Mesendoderm (in vitro differentiated cells): ENCODE data around the gene CNKSR2.

Experiments
- DNase-seq: peaks from one replicate; pipeline ENCODE4 v3.0.0; 2013
- H2AK5ac ChIP-seq: 2 replicates; pipeline ENCODE4 v1.6.1; 2013; ENCODE audit warnings: low read length, inconsistent platforms
- H2BK120ac ChIP-seq: 2 replicates; pipeline ENCODE4 v1.6.1; 2013; ENCODE audit warnings: low read depth, mild to moderate bottlenecking, low read length, moderate library complexity, mixed read lengths
- H2BK15ac ChIP-seq: replicated peaks from 2 replicates; pipeline ENCODE4 v1.6.1; 2013; ENCODE audit warnings: low read depth, mild to moderate bottlenecking, moderate library complexity
- H2BK5ac ChIP-seq: 2 replicates; pipeline ENCODE4 v1.6.1; 2013; ENCODE audit warnings: low read length, inconsistent platforms
- H3K18ac ChIP-seq: 2 replicates; pipeline ENCODE4 v1.6.1; 2013; ENCODE audit warnings: mild to moderate bottlenecking, low read length, mixed read lengths
- H3K23ac ChIP-seq: one replicate; pipeline ENCODE4 v1.6.1; 2013; ENCODE audit warnings: low read length
- H3K27ac ChIP-seq: 2 replicates; pipeline ENCODE4 v1.5.1; 2013; ENCODE audit warnings: low read depth, mild to moderate bottlenecking, inconsistent platforms, low read length, moderate library complexity
- H3K27me3 ChIP-seq: 2 replicates; pipeline ENCODE4 v1.6.1; 2013; ENCODE audit warnings: low read length, control low read depth, mild to moderate bottlenecking, inconsistent platforms; ENCODE audit not compliant: insufficient read depth, poor library complexity
- H3K36me3 ChIP-seq: 2 replicates; pipeline ENCODE4 v1.6.1; 2013; ENCODE audit warnings: low read length, inconsistent platforms; ENCODE audit not compliant: control insufficient read depth, insufficient read depth
- H3K4ac ChIP-seq: one replicate; pipeline ENCODE4 v1.6.1; 2013; ENCODE audit warnings: low read depth, mild to moderate bottlenecking, low read length, moderate library complexity
- H3K4me1 ChIP-seq: 2 replicates; pipeline ENCODE4 v1.6.1; 2013; ENCODE audit warnings: low read depth, low read length, inconsistent platforms; ENCODE audit not compliant: control insufficient read depth
- H3K4me2 ChIP-seq: 2 replicates; pipeline ENCODE4 v1.6.1; 2013; ENCODE audit warnings: low read length
- H3K4me3 ChIP-seq: 2 replicates; pipeline ENCODE4 v1.5.1; 2013; ENCODE audit warnings: mild to moderate bottlenecking, low read length
- H3K56ac ChIP-seq: one replicate; pipeline ENCODE4 v1.6.1; 2013; ENCODE audit warnings: low read length
- H3K79me1 ChIP-seq: 2 replicates; pipeline ENCODE4 v1.6.1; 2013; ENCODE audit warnings: low read length, inconsistent platforms
- H3K79me2 ChIP-seq: 2 replicates; pipeline ENCODE4 v1.6.1; 2013; ENCODE audit warnings: mild to moderate bottlenecking, low read length; ENCODE audit not compliant: control insufficient read depth, insufficient read depth
- H3K9ac ChIP-seq: 2 replicates; pipeline ENCODE4 v1.6.1; 2013; ENCODE audit warnings: low read length, inconsistent platforms
- H4K5ac ChIP-seq: one replicate; pipeline ENCODE4 v1.6.1; 2013; ENCODE audit warnings: low read length
- H4K8ac ChIP-seq: one replicate; pipeline ENCODE4 v1.6.1; 2013; ENCODE audit warnings: low read depth, mild to moderate bottlenecking, control low read depth, low read length, moderate library complexity
- WGBS: extraction: QIAGEN DNeasy Blood & Tissue Kit; methylation state at CpG from one replicate; pipeline ENCODE4 v1.1.7; 2013; ENCODE audit warnings: low lambda C conversion rate, missing lambda C conversion rate; ENCODE audit not compliant: insufficient coverage; ENCODE audit errors: extremely low coverage; 5-methylcytosine and 5-hydroxymethylcytosine counted together

Gene CNKSR2

GRCh38 chrX:21639775-21640174, 265.6 kb downstream of the CNKSR2 start:
- H3K4me1 ChIP-seq, result no peaks in the 10 kb centered on the region
- H3K4ac ChIP-seq, result no peak overlapping the region
- no peak overlapping the region for H2BK15ac ChIP-seq
- H3K4me2 ChIP-seq, result no peak overlapping the region
- no peak overlapping the region for H2BK5ac ChIP-seq
- H4K5ac ChIP-seq, result no peak overlapping the region
- DNase-seq, result peak; percentile 7
- no peak overlapping the region for H3K56ac ChIP-seq
- H3K36me3 ChIP-seq, result no peaks in the 10 kb centered on the region
- H3K4me3 ChIP-seq, result no peak overlapping the region
- no peak overlapping the region for H3K27ac ChIP-seq
- H3K9ac ChIP-seq, result no peak overlapping the region
- no peak overlapping the region for H4K8ac ChIP-seq
- no peak overlapping the region for H2AK5ac ChIP-seq
- H3K79me1 ChIP-seq, result no peaks in the 10 kb centered on the region
- no peaks in the 10 kb centered on the region for H3K27me3 ChIP-seq
- no CpG with 5 or more reads among the region's 3 CpGs for WGBS
- H2BK120ac ChIP-seq, result no peak overlapping the region
- H3K18ac ChIP-seq, result no peak overlapping the region
- no peak overlapping the region for H3K23ac ChIP-seq
- H3K79me2 ChIP-seq, result no peaks in the 10 kb centered on the region

GRCh38 chrX:21645431-21645830, 271.2 kb downstream of the CNKSR2 start:
- Histone ChIP-seq H2BK120ac (no peak overlapping the region), H3K27ac (no peak overlapping the region), H3K79me2 (no peaks in the 10 kb centered on the region), H3K18ac (no peak overlapping the region), H3K4me2 (no peak overlapping the region), H3K4ac (no peak overlapping the region), H2BK5ac (no peak overlapping the region), H3K79me1 (no peaks in the 10 kb centered on the region), H3K23ac (no peak overlapping the region), H4K5ac (no peak overlapping the region), H2BK15ac (no peak overlapping the region), H4K8ac (no peak overlapping the region), H3K9ac (no peak overlapping the region), H3K4me3 (no peak overlapping the region), H3K27me3 (no peaks in the 10 kb centered on the region), H3K56ac (no peak overlapping the region), H3K4me1 (no peaks in the 10 kb centered on the region), H2AK5ac (no peak overlapping the region), H3K36me3 (no peaks in the 10 kb centered on the region)
- DNase-seq, result no peak

- Histone ChIP-seq H3K27me3 (no peaks in the 10 kb centered on the region), H3K23ac (no peak overlapping the region), H3K4me2 (no peak overlapping the region), H3K79me2 (no peaks in the 10 kb centered on the region), H3K4me1 (no peaks in the 10 kb centered on the region), H3K18ac (no peak overlapping the region), H3K36me3 (no peaks in the 10 kb centered on the region), H3K9ac (no peak overlapping the region), H2AK5ac (no peak overlapping the region), H2BK120ac (no peak overlapping the region), H2BK5ac (no peak overlapping the region), H4K8ac (no peak overlapping the region), H3K79me1 (no peaks in the 10 kb centered on the region), H3K27ac (no peak overlapping the region), H2BK15ac (no peak overlapping the region), H3K4me3 (no peak overlapping the region), H3K56ac (no peak overlapping the region), H3K4ac (no peak overlapping the region), H4K5ac (no peak overlapping the region)
- no CpG with 5 or more reads among the region's 3 CpGs for WGBS
- no peak for DNase-seq
Measured at GRCh38 chrX:21645886-21646285, 271.7 kb downstream of the CNKSR2 start.

GRCh38 chrX:21655901-21656586, 281.8 kb downstream of the CNKSR2 start:
- Histone ChIP-seq H4K5ac (no peak overlapping the region), H3K36me3 (no peaks in the 10 kb centered on the region), H4K8ac (no peak overlapping the region), H3K4me3 (no peak overlapping the region), H2BK120ac (no peak overlapping the region), H3K27ac (no peak overlapping the region), H3K9ac (no peak overlapping the region), H3K18ac (no peak overlapping the region), H3K27me3 (no peaks in the 10 kb centered on the region), H3K79me2 (no peaks in the 10 kb centered on the region), H3K56ac (no peak overlapping the region), H2AK5ac (no peak overlapping the region), H3K4me2 (no peak overlapping the region), H3K4me1 (no peaks in the 10 kb centered on the region), H2BK5ac (no peak overlapping the region), H3K23ac (no peak overlapping the region), H2BK15ac (no peak overlapping the region), H3K4ac (no peak overlapping the region), H3K79me1 (no peaks in the 10 kb centered on the region)
- no CpG with 5 or more reads among the region's 76 CpGs for WGBS
- no peak for DNase-seq

- Histone ChIP-seq H3K79me2 (no peaks in the 10 kb centered on the region), H2BK120ac (no peak overlapping the region), H3K36me3 (no peaks in the 10 kb centered on the region), H3K9ac (no peak overlapping the region), H4K8ac (no peak overlapping the region), H3K27me3 (no peaks in the 10 kb centered on the region), H2AK5ac (no peak overlapping the region), H3K4ac (no peak overlapping the region), H3K18ac (no peak overlapping the region), H3K23ac (no peak overlapping the region), H3K4me3 (no peak overlapping the region), H3K56ac (no peak overlapping the region), H4K5ac (no peak overlapping the region), H3K4me2 (no peak overlapping the region), H2BK15ac (no peak overlapping the region), H3K4me1 (no peaks in the 10 kb centered on the region), H2BK5ac (no peak overlapping the region), H3K27ac (no peak overlapping the region), H3K79me1 (no peaks in the 10 kb centered on the region)
- WGBS, result no CpG with 5 or more reads among the region's 61 CpGs
- DNase-seq, result no peak
Measured at GRCh38 chrX:21656587-21657317, 282.5 kb downstream of the CNKSR2 start.
